KOPT-K1 (cell line): ENCODE results near the gene SPATS2.
A peak's percentile ranks its signal among the peaks of the same experiment; 100 is the strongest.

Experiments used
- H3K27ac ChIP-seq: fragments of 200-600 bp; sonication (generic); 2 replicates; pipeline ENCODE4 v1.5.1; 2016; ENCODE audit warnings: antibody characterized with exemption, mild to moderate bottlenecking, low read depth, low read length; ENCODE audit not compliant: poor library complexity, severe bottlenecking
- H3K36me3 ChIP-seq: fragments of 200-600 bp; sonication (generic); 2 replicates; pipeline ENCODE4 v1.5.1; 2017; ENCODE audit warnings: antibody characterized with exemption, mild to moderate bottlenecking, low read length, moderate library complexity; ENCODE audit not compliant: insufficient read depth
- H3K9me3 ChIP-seq: fragments of 200-600 bp; sonication (generic); 2 replicates; pipeline ENCODE4 v1.5.1; 2017; ENCODE audit warnings: antibody characterized with exemption, low read length, mild to moderate bottlenecking; ENCODE audit not compliant: insufficient read depth, poor library complexity, severe bottlenecking

The SPATS2 gene

GRCh38 chr12:49555631-49556390 lies 188.5 kb downstream of the SPATS2 start:
- H3K27ac ChIP-seq, result no peak overlapping the region
- no peaks in the 10 kb centered on the region for H3K9me3 ChIP-seq
- peaks cover 52% of the 10 kb centered on the region for H3K36me3 ChIP-seq

DNA sequence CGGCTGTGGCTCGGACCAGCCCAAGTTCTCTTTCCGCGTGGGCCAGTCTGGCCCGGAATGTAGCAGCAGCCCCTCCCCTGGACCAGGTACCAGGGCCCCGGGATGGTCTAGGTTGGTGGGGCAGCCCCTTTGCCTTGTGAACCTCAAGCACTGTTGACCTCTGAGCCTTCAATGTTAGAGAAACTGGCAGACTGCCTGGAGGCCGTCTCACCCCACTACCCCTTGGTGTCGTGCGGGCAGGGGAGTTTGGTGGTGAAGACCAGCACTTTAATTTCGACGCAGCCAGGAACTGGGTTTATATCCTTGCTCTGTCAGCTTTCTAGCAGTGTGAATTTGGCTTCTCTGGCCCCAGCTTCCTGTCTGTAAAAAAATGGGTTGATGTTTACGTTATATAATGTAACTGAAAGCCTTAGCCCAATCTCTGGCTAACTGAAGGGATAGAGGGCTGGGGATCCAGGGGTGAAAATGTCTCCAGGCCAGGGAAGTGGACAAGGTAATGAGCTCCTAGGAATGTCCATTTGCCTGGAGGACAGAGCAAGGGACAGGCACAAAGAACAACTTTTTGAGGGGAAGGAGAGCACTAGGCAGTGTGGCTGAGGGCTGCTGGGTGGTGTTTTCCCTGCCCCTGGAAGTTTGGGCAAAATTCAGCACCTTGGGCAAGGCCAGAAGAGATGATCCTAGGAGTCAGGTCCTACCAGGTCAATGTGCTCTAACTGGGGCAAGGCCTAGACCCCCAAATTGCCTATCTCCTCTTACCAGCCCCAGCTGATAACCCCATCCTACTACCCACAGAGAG lies 189.3 kb downstream of the SPATS2 start:
- H3K36me3 ChIP-seq, result peaks cover 60% of the 10 kb centered on the region
- H3K27ac ChIP-seq, result no peak overlapping the region
- H3K9me3 ChIP-seq, result no peaks in the 10 kb centered on the region

- Histone ChIP-seq H3K27ac (no peak overlapping the region), H3K36me3 (peaks cover 67% of the 10 kb centered on the region), H3K9me3 (no peaks in the 10 kb centered on the region)
Observed at GRCh38 chr12:49557187-49557916, 190.1 kb downstream of the SPATS2 start.

DNA sequence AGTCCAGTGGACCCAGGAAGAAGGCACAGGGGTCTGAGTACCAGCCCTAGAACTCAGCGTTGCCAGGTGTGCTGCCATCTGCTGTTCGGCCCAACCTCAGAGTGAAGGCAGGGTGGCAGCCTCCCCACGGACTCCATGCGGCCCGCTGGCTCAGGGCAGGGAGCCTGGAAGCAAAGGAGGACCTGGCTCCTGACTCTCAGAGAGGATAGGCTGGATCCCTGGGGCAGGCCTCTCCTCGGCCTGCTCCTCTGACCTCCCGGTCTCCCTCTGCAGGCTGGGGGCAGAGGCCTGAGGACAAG lies 190.6 kb downstream of the SPATS2 start:
- Histone ChIP-seq H3K36me3 (peaks cover 72% of the 10 kb centered on the region), H3K9me3 (no peaks in the 10 kb centered on the region), H3K27ac (no peak overlapping the region)

- Histone ChIP-seq H3K27ac (no peak overlapping the region), H3K9me3 (no peaks in the 10 kb centered on the region), H3K36me3 (peaks cover 79% of the 10 kb centered on the region)
Observed at GRCh38 chr12:49558526-49558925, 191.3 kb downstream of the SPATS2 start.

- Histone ChIP-seq H3K27ac (no peak overlapping the region), H3K9me3 (no peaks in the 10 kb centered on the region), H3K36me3 (peaks cover 85% of the 10 kb centered on the region)
Observed at GRCh38 chr12:49559011-49559675, 191.9 kb downstream of the SPATS2 start.

- Histone ChIP-seq H3K36me3 (peaks cover 100% of the 10 kb centered on the region), H3K27ac (no peak overlapping the region), H3K9me3 (no peaks in the 10 kb centered on the region)
Observed at GRCh38 chr12:49560695-49561094, 193.4 kb downstream of the SPATS2 start.

GRCh38 chr12:49562233-49562632 lies 195.0 kb downstream of the SPATS2 start:
- peaks cover 85% of the 10 kb centered on the region for H3K36me3 ChIP-seq
- H3K27ac ChIP-seq, result no peak overlapping the region
- no peaks in the 10 kb centered on the region for H3K9me3 ChIP-seq

- H3K9me3 ChIP-seq, result no peaks in the 10 kb centered on the region
- peaks cover 79% of the 10 kb centered on the region for H3K36me3 ChIP-seq
- no peak overlapping the region for H3K27ac ChIP-seq
Observed at GRCh38 chr12:49562831-49563230, 195.6 kb downstream of the SPATS2 start.

GRCh38 chr12:49563951-49564685 lies 196.9 kb downstream of the SPATS2 start:
- Histone ChIP-seq H3K27ac (no peak overlapping the region), H3K36me3 (peaks cover 66% of the 10 kb centered on the region)

DNA sequence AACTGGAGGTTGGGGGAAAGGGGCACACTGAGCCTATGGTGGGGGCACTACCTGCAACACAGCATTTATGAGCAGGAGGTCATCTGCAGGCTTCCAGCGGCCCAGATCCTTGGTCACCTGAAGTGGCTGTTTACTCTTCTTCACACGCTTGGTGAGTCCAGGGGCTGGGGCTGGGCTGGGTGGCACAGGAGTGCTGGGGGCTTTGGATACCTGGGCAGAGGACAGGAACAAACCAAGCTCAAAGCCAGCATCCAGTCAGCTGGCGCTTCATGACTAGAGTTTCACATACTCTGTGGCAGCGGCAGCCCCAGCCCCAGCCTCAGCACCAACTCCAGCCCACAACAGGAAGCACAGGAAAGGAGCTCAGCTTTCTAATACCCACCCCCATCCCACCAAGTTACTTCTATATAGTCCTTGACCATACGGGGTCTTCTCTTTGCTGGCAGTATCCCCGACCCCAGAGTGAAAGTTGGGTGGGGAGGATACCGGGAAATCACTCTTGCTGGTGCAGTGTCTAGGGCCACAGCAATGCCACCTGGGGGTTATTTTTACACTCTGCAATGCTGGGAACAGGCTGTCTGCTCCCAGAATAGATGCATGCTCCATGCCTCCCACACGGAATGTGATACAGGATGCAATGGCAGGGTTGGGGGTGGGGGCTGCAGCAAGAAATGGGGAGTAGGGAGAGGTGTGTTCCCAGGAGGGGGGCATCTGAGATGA lies 197.6 kb downstream of the SPATS2 start:
- peaks cover 59% of the 10 kb centered on the region for H3K36me3 ChIP-seq
- H3K27ac ChIP-seq, result peak overlapping the region; percentile 18
- no peaks in the 10 kb centered on the region for H3K9me3 ChIP-seq

More at GRCh38 chr12:49563951-49564685, 196.9 kb downstream of the SPATS2 start:
- no peaks in the 10 kb centered on the region for H3K9me3 ChIP-seq

- no peaks in the 10 kb centered on the region for H3K9me3 ChIP-seq
- H3K27ac ChIP-seq, result peak overlapping the region; percentile 18
- peaks cover 51% of the 10 kb centered on the region for H3K36me3 ChIP-seq
Observed at GRCh38 chr12:49565406-49566265, 198.4 kb downstream of the SPATS2 start.

- Histone ChIP-seq H3K9me3 (no peaks in the 10 kb centered on the region), H3K27ac (no peak overlapping the region), H3K36me3 (peaks cover 44% of the 10 kb centered on the region)
Observed at GRCh38 chr12:49566361-49566760, 199.1 kb downstream of the SPATS2 start.
